Osteoblast (primary cell): ENCODE results near the gene LSM7. TPM values are rescaled to one million over a fixed set of nuclear protein-coding genes. Genes with fewer than 3 reads are reported as not detected.

Experiments
- DNase-seq: peaks from one replicate; pipeline ENCODE4 v3.0.0; 2011; ENCODE audit warnings: low spot score, mixed read lengths; ENCODE audit not compliant: insufficient read length; ENCODE audit errors: missing footprints
- H2AFZ ChIP-seq: 2 replicates; pipeline ENCODE4 v1.6.0; 2011; ENCODE audit warnings: mild to moderate bottlenecking, low read length
- H3K27ac ChIP-seq: 2 replicates; pipeline ENCODE4 v1.5.1; 2011; ENCODE audit warnings: mild to moderate bottlenecking, low read depth, low read length, moderate library complexity
- H3K27me3 ChIP-seq: 2 replicates; pipeline ENCODE4 v1.6.0; 2012; ENCODE audit warnings: mild to moderate bottlenecking, control low read depth, inconsistent platforms, low read length, moderate library complexity; ENCODE audit not compliant: insufficient read depth
- H3K36me3 ChIP-seq: 2 replicates; pipeline ENCODE4 v1.5.1; 2011; ENCODE audit warnings: mild to moderate bottlenecking, low read length, control low read depth, moderate library complexity; ENCODE audit not compliant: insufficient read depth
- H3K4me1 ChIP-seq: 2 replicates; pipeline ENCODE4 v1.5.1; 2011; ENCODE audit warnings: mild to moderate bottlenecking, low read length, control low read depth, moderate library complexity; ENCODE audit not compliant: insufficient read depth
- H3K4me2 ChIP-seq: 2 replicates; pipeline ENCODE4 v1.6.0; 2011; ENCODE audit warnings: mild to moderate bottlenecking, low read length; ENCODE audit not compliant: insufficient read depth
- H3K4me3 ChIP-seq: fragments of 200-600 bp; sonication (generic); 3 replicates; pipeline ENCODE4 v1.5.1; 2012; ENCODE audit warnings: mild to moderate bottlenecking, low read length, inconsistent platforms; ENCODE audit not compliant: insufficient read depth
- H3K79me2 ChIP-seq: 2 replicates; pipeline ENCODE4 v1.6.0; 2012; ENCODE audit warnings: mild to moderate bottlenecking, low read length, control low read depth, inconsistent platforms; ENCODE audit not compliant: insufficient read depth
- H3K9me3 ChIP-seq: 2 replicates; pipeline ENCODE4 v1.5.1; 2011; ENCODE audit warnings: low read depth, low read length, control low read depth
- H4K20me1 ChIP-seq: 2 replicates; pipeline ENCODE4 v1.6.0; 2012; ENCODE audit warnings: mild to moderate bottlenecking, low read length, control low read depth; ENCODE audit not compliant: insufficient read depth
- total RNA-seq: library from RNA; depleted of rRNA; stranded (reverse); fragments of >200 nt; gene quantifications from 2 replicates; pipeline ENCODE4 v1.2.3, GENCODE V29; 2012
- TF ChIP-seq, protein P1 (sequence below): IDR thresholded peaks from 2 replicates; pipeline ENCODE4 v1.5.1; 2011; ENCODE audit warnings: mild to moderate bottlenecking, low read depth, low read length, moderate library complexity; ENCODE audit errors: extremely low read depth

LSM7 gene
- 46.9 and 57.9 TPM in 2 replicates for total RNA-seq

DNA sequence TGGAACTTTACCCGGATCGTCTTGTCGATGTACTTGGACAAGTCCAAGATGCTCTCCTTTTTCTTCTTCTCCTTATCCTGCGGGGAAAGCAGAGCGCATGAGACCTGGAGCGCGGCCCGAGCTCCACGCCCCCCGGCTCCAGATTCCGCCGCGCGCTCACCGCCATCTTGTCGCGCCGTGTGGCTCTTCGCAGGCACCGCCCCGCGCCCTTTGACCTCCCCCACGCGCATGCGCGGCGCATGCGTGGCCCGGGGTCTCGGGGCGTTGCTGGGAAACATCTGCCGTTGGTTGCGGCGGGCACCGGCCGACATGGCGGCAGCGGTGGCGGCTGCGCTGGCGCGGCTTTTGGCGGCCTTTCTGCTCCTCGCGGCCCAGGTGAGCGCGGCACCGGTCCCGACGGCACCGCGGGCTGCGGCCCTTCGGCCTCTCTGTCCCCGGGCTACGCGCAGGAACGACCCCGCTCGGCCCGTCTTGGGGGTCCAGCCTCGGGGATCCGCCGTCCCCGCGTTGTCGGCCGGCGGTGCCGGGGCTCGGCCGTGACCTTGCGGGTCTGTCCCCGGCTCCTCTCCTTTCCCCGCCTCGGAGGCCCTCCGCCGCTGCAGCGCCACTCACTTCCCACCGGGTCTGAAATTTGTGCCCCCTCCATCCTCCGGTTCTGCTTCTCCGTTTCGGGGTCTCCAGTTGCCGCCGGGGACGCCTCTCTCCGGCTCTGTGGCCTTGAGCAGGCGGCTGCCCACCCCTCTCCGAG lies at the start of gene LSM7, which contains the start of gene SPPL2B:
TSS of gene LSM7 (minus strand) at position 186 of the 748 bp plus-strand sequence. CDS start at position 166, 20 bp downstream.
TSS of gene SPPL2B (plus strand) at position 284 of the 748 bp plus-strand sequence. CDS start at position 310, 26 bp downstream.
- Histone ChIP-seq H4K20me1 (peaks cover 26% of the 10 kb centered on the region), H2AFZ (peak within 1 kb of the TSS; percentile 81), H3K36me3 (peaks cover 11% of the 10 kb centered on the region), H3K27ac (peak within 1 kb of the TSS; percentile 83), H3K4me1 (peaks cover 19% of the 10 kb centered on the region), H3K9me3 (no peaks in the 10 kb centered on the region), H3K27me3 (no peaks in the 10 kb centered on the region), H3K4me3 (peak within 1 kb of the TSS; percentile 90), H3K4me2 (peak within 1 kb of the TSS; percentile 93), H3K79me2 (peaks cover 86% of the 10 kb centered on the region)
- TF ChIP-seq, protein P1, sequence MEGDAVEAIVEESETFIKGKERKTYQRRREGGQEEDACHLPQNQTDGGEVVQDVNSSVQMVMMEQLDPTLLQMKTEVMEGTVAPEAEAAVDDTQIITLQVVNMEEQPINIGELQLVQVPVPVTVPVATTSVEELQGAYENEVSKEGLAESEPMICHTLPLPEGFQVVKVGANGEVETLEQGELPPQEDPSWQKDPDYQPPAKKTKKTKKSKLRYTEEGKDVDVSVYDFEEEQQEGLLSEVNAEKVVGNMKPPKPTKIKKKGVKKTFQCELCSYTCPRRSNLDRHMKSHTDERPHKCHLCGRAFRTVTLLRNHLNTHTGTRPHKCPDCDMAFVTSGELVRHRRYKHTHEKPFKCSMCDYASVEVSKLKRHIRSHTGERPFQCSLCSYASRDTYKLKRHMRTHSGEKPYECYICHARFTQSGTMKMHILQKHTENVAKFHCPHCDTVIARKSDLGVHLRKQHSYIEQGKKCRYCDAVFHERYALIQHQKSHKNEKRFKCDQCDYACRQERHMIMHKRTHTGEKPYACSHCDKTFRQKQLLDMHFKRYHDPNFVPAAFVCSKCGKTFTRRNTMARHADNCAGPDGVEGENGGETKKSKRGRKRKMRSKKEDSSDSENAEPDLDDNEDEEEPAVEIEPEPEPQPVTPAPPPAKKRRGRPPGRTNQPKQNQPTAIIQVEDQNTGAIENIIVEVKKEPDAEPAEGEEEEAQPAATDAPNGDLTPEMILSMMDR = no peak
- DNase-seq = peak; percentile 100

DNA sequence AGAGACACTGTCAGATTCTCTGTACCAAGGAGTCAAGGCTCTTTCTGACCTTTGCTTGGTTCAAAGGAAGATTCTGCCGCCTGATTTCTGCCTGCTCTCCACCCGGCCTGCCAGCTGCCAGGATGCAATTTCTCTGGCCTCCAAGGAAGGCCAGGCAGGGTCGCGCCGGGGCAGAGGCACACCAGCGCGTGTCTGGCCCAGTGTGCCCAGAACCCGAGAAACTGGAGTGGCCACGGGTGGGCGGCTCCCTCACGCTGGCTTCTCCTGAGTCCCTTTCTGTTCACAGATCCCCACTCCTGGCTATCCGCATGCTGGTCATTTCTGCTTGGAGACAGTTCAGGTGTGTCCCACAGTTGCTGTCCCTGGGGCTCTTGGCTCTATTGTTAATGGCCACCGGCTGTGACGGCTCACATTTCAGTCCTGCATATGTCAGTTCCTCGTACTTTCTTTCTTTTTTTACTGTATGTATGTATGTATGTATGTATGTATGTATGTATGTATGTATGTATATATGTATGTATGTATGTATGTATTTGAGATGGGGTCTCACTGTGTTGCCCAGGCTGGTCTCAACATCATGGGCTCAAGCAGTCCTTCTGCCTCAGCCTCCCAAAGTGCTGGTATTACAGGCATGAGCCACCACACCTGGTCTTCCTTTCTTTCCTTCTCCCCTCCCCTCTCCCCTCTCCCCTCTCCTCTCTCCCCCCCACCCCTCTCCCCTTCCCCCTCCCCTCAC lies 48.6 kb upstream of the LSM7 start:
- H3K27me3 ChIP-seq = no peaks in the 10 kb centered on the region
- H2AFZ ChIP-seq = no peak overlapping the region
- no peaks in the 10 kb centered on the region for H3K36me3 ChIP-seq
- no peak overlapping the region for H3K4me3 ChIP-seq
- TF ChIP-seq, protein P1 = no peak
- DNase-seq = peak; percentile 80
- peaks cover 4% of the 10 kb centered on the region for H3K9me3 ChIP-seq
- H3K4me1 ChIP-seq = no peaks in the 10 kb centered on the region
- no peaks in the 10 kb centered on the region for H4K20me1 ChIP-seq
- no peaks in the 10 kb centered on the region for H3K79me2 ChIP-seq
- H3K27ac ChIP-seq = no peak overlapping the region
- no peak overlapping the region for H3K4me2 ChIP-seq

DNA sequence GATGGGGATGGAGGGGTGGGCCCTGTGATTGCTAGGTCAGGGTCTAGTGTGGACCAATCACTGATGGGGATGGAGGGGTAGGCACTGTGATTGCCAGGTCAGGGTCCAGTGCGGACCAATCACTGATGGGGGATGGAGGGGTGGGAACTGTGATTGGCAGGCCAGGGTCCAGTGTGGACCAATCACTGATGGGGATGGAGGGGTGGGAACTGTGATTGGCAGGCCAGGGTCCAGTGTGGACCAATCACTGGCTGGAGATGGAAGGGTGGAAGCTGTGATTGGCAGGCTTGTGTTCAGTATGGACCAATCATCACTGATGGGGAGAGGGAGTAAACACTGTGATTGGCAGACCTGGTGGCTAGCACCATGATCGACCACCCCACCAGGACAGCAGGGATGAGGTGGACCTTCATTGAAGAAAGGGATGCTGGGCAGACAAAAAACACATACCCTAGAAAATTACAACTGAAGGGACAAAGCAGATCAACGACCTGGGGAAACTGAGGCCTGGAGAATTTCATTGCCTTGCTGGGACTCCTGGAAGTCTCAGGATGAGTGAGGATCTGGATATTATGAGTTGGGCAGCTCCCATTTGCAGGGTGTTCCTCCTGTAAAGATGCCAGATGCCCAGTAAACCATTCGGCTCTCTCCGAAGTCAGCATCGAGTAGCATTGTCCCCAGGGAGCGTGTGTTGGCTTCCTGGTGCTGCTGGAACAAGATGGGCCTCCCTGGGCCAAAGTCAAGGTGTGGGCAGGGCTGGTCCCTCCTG lies 47.2 kb upstream of the LSM7 start:
- H2AFZ ChIP-seq = no peak overlapping the region
- no peaks in the 10 kb centered on the region for H4K20me1 ChIP-seq
- no peaks in the 10 kb centered on the region for H3K4me1 ChIP-seq
- H3K79me2 ChIP-seq = no peaks in the 10 kb centered on the region
- peak; percentile 68 for DNase-seq
- TF ChIP-seq, protein P1 = no peak
- no peak overlapping the region for H3K27ac ChIP-seq
- peaks cover 3% of the 10 kb centered on the region for H3K9me3 ChIP-seq
- H3K36me3 ChIP-seq = no peaks in the 10 kb centered on the region
- no peak overlapping the region for H3K4me3 ChIP-seq
- no peaks in the 10 kb centered on the region for H3K27me3 ChIP-seq
- H3K4me2 ChIP-seq = no peak overlapping the region
